HCT116 (cell line): ENCODE data around the gene ISCA1. TPM values are rescaled to one million over a fixed set of nuclear protein-coding genes. Genes with fewer than 3 reads are reported as not detected.

Experiments
- ATAC-seq: fragments of 200-7000 bp; cut with Tn5 transposase; 2 replicates; pipeline ENCODE4 v1.9.1; 2020; ENCODE audit warnings: mild to moderate bottlenecking, moderate library complexity
- BruUV-seq: library from RNA; stranded (reverse); fragments of 400-500 nt; replicated peaks from 2 replicates; lab custom pipeline; 2021; lab: Mats Ljungman, UMichigan
- CTCF ChIA-PET: fragments of 300-600 bp; sonication (Branson Sonifier 250); formaldehyde crosslinking; loops from one replicate; lab custom pipeline; 2021; ENCODE audit warnings: antibody characterized with exemption; lab: Charles Lee
- POLR2A ChIA-PET: fragments of 300-600, 350-600 bp; sonication (Branson Sonifier 250); formaldehyde crosslinking; loops from one replicate; lab custom pipeline; 2021; ENCODE audit warnings: antibody characterized with exemption; lab: Charles Lee
- RAD21 ChIA-PET, 2 experiments: fragments of 300-600 bp; sonication (Branson Sonifier 250); formaldehyde crosslinking; loops; one replicate each; lab custom pipeline; 2023; ENCODE audit warnings: low total read pairs in 2 of 2; ENCODE audit not compliant: uncharacterized antibody in 2 of 2, unreplicated experiment in 2 of 2, low non-redundant PET in 1 of 2; lab: Charles Lee
- DNase-seq: peaks from one replicate; pipeline ENCODE4 v3.0.0-alpha.2; 2010; ENCODE audit warnings: low read depth, low spot score
- H2AFZ ChIP-seq: fragments of 200-600 bp; shearing (Covaris generic), sonication (generic); 2 replicates; pipeline ENCODE4 v1.6.1; 2017; ENCODE audit warnings: low read depth, mixed run types, mixed read lengths, antibody characterized with exemption, low read length; ENCODE audit not compliant: poor library complexity, severe bottlenecking
- H3K27ac ChIP-seq: 2 replicates; pipeline ENCODE4 v1.5.1; 2012; ENCODE audit warnings: low read depth, low read length
- H3K27me3 ChIP-seq: fragments of 200-600 bp; sonication (generic); 2 replicates; pipeline ENCODE4 v1.6.1; 2016; ENCODE audit warnings: mixed run types, low read length, mixed read lengths; ENCODE audit not compliant: insufficient read depth
- H3K36me3 ChIP-seq, 2 experiments: fragments of 200-500 bp in 1 of 2; fragments of 200-600 bp in 1 of 2; sonication (Bioruptor generic) in 1 of 2; sonication (generic) in 1 of 2; 2 replicates each; pipeline versions ENCODE4 v1.5.1 to v1.6.1; 2014 to 2016; ENCODE audit warnings: low read length in 2 of 2, inconsistent platforms in 1 of 2, mixed read lengths in 1 of 2, mixed run types in 1 of 2; ENCODE audit not compliant: insufficient read depth in 2 of 2, control insufficient read depth in 1 of 2
- H3K4me1 ChIP-seq, 2 experiments: fragments of 200-600 bp in 1 of 2; sonication (generic) in 1 of 2; 2 replicates each; pipeline versions ENCODE4 v1.5.1 to v1.6.1; 2012 to 2017; ENCODE audit warnings: low read length in 2 of 2, inconsistent platforms in 1 of 2, mild to moderate bottlenecking in 1 of 2, mixed read lengths in 1 of 2, mixed run types in 1 of 2, moderate library complexity in 1 of 2; ENCODE audit not compliant: insufficient read depth in 2 of 2, control insufficient read depth in 1 of 2
- H3K4me2 ChIP-seq: fragments of 200-600 bp; sonication (generic); 2 replicates; pipeline ENCODE4 v1.6.1; 2017; ENCODE audit warnings: mixed run types, low read length, mixed read lengths
- H3K4me3 ChIP-seq, 2 experiments: fragments of 200-600 bp in 1 of 2; sonication (generic) in 1 of 2; replicated peaks in 1 of 2; 2 replicates each; pipeline ENCODE4 v1.5.1; 2011 to 2016; ENCODE audit warnings: low read length in 2 of 2, control low read depth in 1 of 2, low read depth in 1 of 2, mild to moderate bottlenecking in 1 of 2, mixed read lengths in 1 of 2, mixed run types in 1 of 2
- H3K79me2 ChIP-seq: fragments of 200-600 bp; sonication (generic); 2 replicates; pipeline ENCODE4 v1.6.1; 2017; ENCODE audit warnings: mild to moderate bottlenecking, mixed run types, low read length, moderate library complexity, mixed read lengths; ENCODE audit not compliant: insufficient read depth
- H3K9ac ChIP-seq: fragments of 200-600 bp; sonication (generic); 2 replicates; pipeline ENCODE4 v1.6.1; 2016; ENCODE audit warnings: low read length, mixed read lengths
- H3K9me2 ChIP-seq: fragments of 200-600 bp; sonication (generic), shearing (Covaris generic); 2 replicates; pipeline ENCODE4 v1.6.1; 2017; ENCODE audit warnings: mixed run types, mild to moderate bottlenecking, moderate library complexity; ENCODE audit not compliant: insufficient read depth
- H3K9me3 ChIP-seq, 2 experiments: fragments of 200-500 bp in 1 of 2; fragments of 200-600 bp in 1 of 2; sonication (Bioruptor generic) in 1 of 2; sonication (generic) in 1 of 2; 2 replicates each; pipeline ENCODE4 v1.6.1; 2014 to 2017; ENCODE audit warnings: low read length in 2 of 2, mixed read lengths in 2 of 2, inconsistent platforms in 1 of 2, low read depth in 1 of 2, mild to moderate bottlenecking in 1 of 2, mixed run types in 1 of 2, moderate library complexity in 1 of 2; ENCODE audit not compliant: control insufficient read depth in 1 of 2, insufficient read depth in 1 of 2
- H4K20me1 ChIP-seq: fragments of 200-600 bp; sonication (generic), shearing (Covaris generic); 2 replicates; pipeline ENCODE4 v1.6.1; 2017; ENCODE audit warnings: mixed run types, mild to moderate bottlenecking, moderate library complexity; ENCODE audit not compliant: insufficient read depth
- CBX3 ChIP-seq: IDR thresholded peaks from 2 replicates; pipeline ENCODE4 v1.6.1; 2012; ENCODE audit warnings: low read depth
- CEBPB ChIP-seq: IDR thresholded peaks from 2 replicates; pipeline ENCODE4 v1.6.1; 2012; ENCODE audit warnings: low read depth
- CTCF ChIP-seq, 3 experiments: fragments of 200-600 bp in 1 of 3; sonication (generic) in 1 of 3; IDR thresholded peaks in 2 of 3; conservative IDR thresholded peaks in 1 of 3; 2 replicates each; pipeline ENCODE4 v1.5.1; 2012 to 2017; ENCODE audit warnings: low read depth in 2 of 3, low read length in 2 of 3, antibody characterized with exemption in 1 of 3, borderline replicate concordance in 1 of 3, control low read depth in 1 of 3, mild to moderate bottlenecking in 1 of 3, mixed read lengths in 1 of 3, mixed run types in 1 of 3, moderate library complexity in 1 of 3; ENCODE audit not compliant: insufficient read depth in 1 of 3
- EGR1 ChIP-seq: IDR thresholded peaks from 2 replicates; pipeline ENCODE4 v1.6.1; 2012; ENCODE audit warnings: low read depth
- EZH2 ChIP-seq: fragments of 200-600 bp; sonication (generic); IDR thresholded peaks from 2 replicates; pipeline ENCODE4 v1.6.1; 2017; ENCODE audit warnings: antibody characterized with exemption, mixed run types
- JUND ChIP-seq: IDR thresholded peaks from 2 replicates; pipeline ENCODE4 v1.6.1; 2012
- MAX ChIP-seq: IDR thresholded peaks from 2 replicates; pipeline ENCODE4 v1.6.1; 2012
- POLR2AphosphoS5 ChIP-seq: IDR thresholded peaks from 2 replicates; pipeline ENCODE4 v1.6.1; 2011; ENCODE audit warnings: mild to moderate bottlenecking, low read depth, low read length, moderate library complexity
- RAD21 ChIP-seq: IDR thresholded peaks from 2 replicates; pipeline ENCODE4 v1.6.1; 2012; ENCODE audit warnings: low read depth, mild to moderate bottlenecking
- REST ChIP-seq: IDR thresholded peaks from 2 replicates; pipeline ENCODE4 v1.6.1; 2012; ENCODE audit warnings: low read depth
- SIN3A ChIP-seq: IDR thresholded peaks from 2 replicates; pipeline ENCODE4 v1.6.1; 2012; ENCODE audit warnings: low read depth
- SRF ChIP-seq: IDR thresholded peaks from 2 replicates; pipeline ENCODE4 v1.6.1; 2012; ENCODE audit warnings: low read depth
- TCF7L2 ChIP-seq: IDR thresholded peaks from 2 replicates; pipeline ENCODE4 v1.7.0; 2011; ENCODE audit warnings: borderline replicate concordance, inconsistent platforms; ENCODE audit not compliant: insufficient read depth, insufficient read length; ENCODE audit errors: extremely low read depth
- ZBTB33 ChIP-seq: IDR thresholded peaks from 2 replicates; pipeline ENCODE4 v1.6.1; 2011; ENCODE audit warnings: mild to moderate bottlenecking, low read length, moderate library complexity; ENCODE audit not compliant: insufficient replicate concordance; ENCODE audit errors: extremely low read depth
- ZNF274 ChIP-seq: fragments of 200-500 bp; sonication (Bioruptor generic); IDR thresholded peaks from 2 replicates; pipeline ENCODE4 v1.6.1; 2014; ENCODE audit warnings: mild to moderate bottlenecking, low read depth, low read length, inconsistent platforms
- intact Hi-C: fragments of 100-400 bp; cut with micrococcal nuclease; formaldehyde crosslinking; loops from 2 replicates; pipeline ENCODE4 v1.10.0; 2022
- total RNA-seq: library from RNA; stranded (reverse); gene quantifications from one replicate; pipeline ENCODE4 v1.2.1, GENCODE V29; 2021; ENCODE audit not compliant: unreplicated experiment
- TF ChIP-seq, protein P1 (sequence below): IDR thresholded peaks from 2 replicates; pipeline ENCODE4 v1.6.1; 2012

Gene ISCA1
- total RNA-seq, 1 experiment from 2014 or later, result 25.7 TPM

DNA sequence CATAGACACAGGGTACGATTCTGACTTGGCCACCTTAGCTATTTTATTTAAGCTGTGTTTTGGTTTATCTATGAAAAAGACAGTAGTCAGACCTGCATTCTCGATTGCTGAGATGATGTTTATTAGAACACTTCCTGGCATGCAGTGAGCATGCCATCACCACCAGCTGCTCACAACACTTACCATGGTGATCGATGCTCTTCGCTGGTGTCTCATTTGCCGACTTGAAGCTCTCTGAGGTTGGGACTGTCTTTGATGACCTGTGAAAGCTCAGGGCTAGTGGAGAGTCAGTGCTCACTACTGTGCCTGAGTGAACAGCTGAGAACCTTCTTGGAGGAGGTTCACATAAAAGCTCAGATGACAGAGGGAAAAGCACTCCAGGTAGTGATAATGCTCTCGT, 18.5 kb downstream of the ISCA1 start:
- H3K9me2 ChIP-seq, result no peaks in the 10 kb centered on the region
- RAD21 ChIA-PET, result no interaction called here
- POLR2A ChIA-PET, result no interaction called here
- intact Hi-C loops, result no loop called here
- H4K20me1 ChIP-seq, result no peaks in the 10 kb centered on the region
- H3K27me3 ChIP-seq, result no peaks in the 10 kb centered on the region
- H2AFZ ChIP-seq, result no peak overlapping the region
- H3K79me2 ChIP-seq, result peaks cover 24% of the 10 kb centered on the region
- H3K9me3 ChIP-seq, result no peaks in the 10 kb centered on the region
- H3K4me1 ChIP-seq, result peaks cover 0 to 9% of the 10 kb centered on the region in 2 experiments; a peak in 2 of 4 replicates
- H3K36me3 ChIP-seq, result peaks cover 2 to 6% of the 10 kb centered on the region in 2 experiments; a peak in 2 of 4 replicates
- TF ChIP-seq, protein P1, sequence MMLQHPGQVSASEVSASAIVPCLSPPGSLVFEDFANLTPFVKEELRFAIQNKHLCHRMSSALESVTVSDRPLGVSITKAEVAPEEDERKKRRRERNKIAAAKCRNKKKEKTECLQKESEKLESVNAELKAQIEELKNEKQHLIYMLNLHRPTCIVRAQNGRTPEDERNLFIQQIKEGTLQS, result no peak
- TF ChIP-seq RAD21, result no peak
- no peak for TF ChIP-seq CTCF (IDR thresholded peaks at IDR 0.05 in 2 of 3, conservative IDR thresholded peaks at IDR 0.05 in 1 of 3; ENCODE audit: borderline replicate concordance in 1 of 3, insufficient read depth in 1 of 3, low read depth in 2 of 3, low read length in 2 of 3)
- TF ChIP-seq SIN3A, result no peak
- no peak for TF ChIP-seq JUND
- no peak for TF ChIP-seq TCF7L2
- no peak for TF ChIP-seq EZH2
- TF ChIP-seq ZNF274, result no peak
- no peak for TF ChIP-seq POLR2AphosphoS5
- no peak for TF ChIP-seq CEBPB
- no peak for TF ChIP-seq REST
- no peak for TF ChIP-seq ZBTB33
- TF ChIP-seq CBX3, result no peak
- TF ChIP-seq SRF, result no peak
- TF ChIP-seq EGR1, result no peak
- TF ChIP-seq MAX, result no peak
- CTCF ChIA-PET, result no interaction called here
- DNase-seq, result no peak
- no peak overlapping the region for H3K4me2 ChIP-seq
- H3K27ac ChIP-seq, result no peak overlapping the region
- ATAC-seq, result no peak
- H3K4me3 ChIP-seq, result no peak overlapping the region
- no peak overlapping the region for H3K9ac ChIP-seq
- no TSS peak for BruUV-seq
